Stimulated activated naive CD8-positive, alpha-beta T cell treated with anti-CD3 and anti-CD28 coated beads, Interleukin-15, Interleukin-2, amounts not matched to agents 100 U/mL and 50 U/mL, for 24 hours (primary cell): ENCODE measurements around the gene SETD3.

Source experiments
- ATAC-seq: fragments of 150-1000 bp; cut with Tn5 transposase; one replicate; pipeline ENCODE4 v1.10.0; 2021
- DNase-seq: peaks from one replicate; pipeline ENCODE4 v3.0.0; 2021

SETD3 gene

GRCh38 chr14:99516871-99517642 lies 36.4 kb upstream of the SETD3 start:
- no peak for ATAC-seq
- DNase-seq = no peak

GRCh38 chr14:99516156-99516870 lies 35.7 kb upstream of the SETD3 start:
- no peak for DNase-seq

DNA sequence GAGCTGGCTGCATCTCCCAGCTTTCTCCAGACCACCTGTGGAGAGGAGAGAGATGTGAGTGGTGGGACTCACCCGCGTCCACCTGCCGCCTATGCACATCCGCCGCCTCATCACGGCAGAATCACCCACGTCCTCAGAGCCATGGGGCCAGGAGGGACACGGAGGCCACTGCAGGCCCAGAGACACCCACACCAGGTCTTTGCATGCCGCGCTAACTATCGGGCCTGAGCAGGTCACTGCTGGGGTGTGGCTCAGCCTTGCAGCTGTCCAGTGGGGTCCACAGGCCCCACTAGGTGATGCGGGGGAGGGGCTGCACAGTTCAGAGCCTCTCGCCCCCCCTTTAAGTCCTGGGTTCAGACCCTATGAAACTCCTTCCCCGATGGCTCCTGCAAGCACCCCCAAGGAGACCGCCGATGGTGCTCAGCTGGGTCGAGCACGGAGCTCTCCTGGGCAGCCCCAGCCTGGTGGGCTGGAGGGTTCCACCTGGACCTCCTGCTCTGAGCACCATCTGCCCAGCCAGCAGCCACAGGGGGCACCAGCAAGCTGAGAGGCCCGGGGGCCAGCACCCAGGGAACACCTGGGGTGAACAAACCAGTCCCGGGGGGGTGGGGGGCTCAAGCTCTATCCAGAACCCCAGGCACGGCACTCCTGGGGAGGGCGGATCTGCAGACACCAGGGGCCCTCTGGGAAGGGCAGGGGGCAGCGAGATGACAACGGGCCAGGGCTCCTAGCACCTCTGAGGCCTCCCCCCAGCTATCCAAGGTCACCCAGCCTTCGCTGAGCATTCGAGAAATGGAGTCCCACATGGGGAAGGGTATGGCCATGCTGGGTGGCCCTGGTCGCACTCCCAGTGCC lies 34.9 kb upstream of the SETD3 start:
- no peak for ATAC-seq
- no peak for DNase-seq

More at GRCh38 chr14:99516156-99516870, 35.7 kb upstream of the SETD3 start:
- ATAC-seq = no peak

DNA sequence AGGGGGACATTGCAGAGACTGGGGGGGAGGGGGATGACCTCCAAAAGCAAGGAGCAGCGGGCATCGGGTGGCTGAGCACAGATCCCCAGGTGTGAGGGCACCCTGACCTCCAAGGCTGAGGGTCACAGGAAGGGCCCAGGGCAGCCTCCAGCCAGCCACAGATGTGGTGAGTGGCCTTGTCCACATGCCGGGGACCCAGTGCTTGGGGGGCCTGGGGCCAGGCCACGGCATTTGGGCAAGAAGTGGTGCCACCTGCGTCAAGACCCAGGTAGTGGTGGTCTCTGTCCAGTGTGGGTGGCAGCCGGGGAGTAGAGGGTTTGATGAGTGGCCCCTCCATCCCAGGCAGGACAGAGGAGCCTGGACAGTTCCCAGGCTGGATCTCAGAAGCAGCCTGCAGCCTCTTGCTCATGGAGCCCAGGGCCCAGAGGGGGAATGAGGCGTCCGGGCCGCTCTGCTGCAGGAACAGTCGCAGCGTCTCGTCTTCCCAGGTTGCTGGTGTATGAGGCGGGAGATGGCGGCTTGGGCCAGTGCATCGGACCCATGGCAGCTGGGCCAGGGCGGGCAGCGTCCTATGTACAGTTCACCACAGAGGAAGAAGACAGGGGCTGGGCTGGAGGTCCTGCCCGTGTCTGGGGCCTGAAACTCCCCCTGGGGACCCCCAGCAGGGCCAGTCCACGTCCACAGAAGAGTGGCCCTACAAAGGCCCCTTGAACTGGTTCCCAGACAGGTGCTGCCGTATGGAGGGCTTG lies 34.1 kb upstream of the SETD3 start:
- DNase-seq (no peak), ATAC-seq (no peak)

DNA sequence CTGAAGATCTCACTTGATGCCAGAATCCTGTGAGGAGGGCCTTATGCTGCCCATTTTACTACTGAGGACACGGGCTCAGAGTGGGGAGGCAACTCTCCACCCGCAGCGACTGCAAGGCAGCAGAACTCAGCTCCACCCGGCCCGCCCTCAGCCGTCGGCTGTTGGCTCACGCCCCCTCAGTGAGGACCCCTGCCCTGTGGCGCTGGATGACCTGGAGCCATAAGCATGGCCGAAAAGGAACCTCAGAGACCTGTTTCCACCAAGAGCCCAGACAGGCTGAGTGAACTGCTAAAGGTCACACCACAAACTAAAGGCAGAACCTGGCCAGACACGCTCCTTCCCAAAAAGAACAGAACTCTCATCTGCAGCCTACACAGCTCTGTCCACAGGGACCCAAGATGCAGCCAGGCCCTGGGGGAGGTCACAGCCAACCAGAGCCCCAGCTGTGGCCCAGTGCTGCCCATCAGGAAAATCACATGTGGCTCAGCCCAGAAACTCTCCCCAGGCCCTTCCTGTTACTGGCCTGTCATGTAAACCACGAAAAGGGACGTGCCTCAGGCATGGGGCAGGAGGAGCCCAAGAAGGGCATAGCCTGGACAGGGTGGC lies 33.4 kb upstream of the SETD3 start:
- DNase-seq = no peak
- ATAC-seq = no peak

GRCh38 chr14:99513183-99513694 lies 32.6 kb upstream of the SETD3 start:
- ATAC-seq (no peak), DNase-seq (no peak)

GRCh38 chr14:99512571-99513182 lies 32.0 kb upstream of the SETD3 start:
- no peak for ATAC-seq
- no peak for DNase-seq

DNA sequence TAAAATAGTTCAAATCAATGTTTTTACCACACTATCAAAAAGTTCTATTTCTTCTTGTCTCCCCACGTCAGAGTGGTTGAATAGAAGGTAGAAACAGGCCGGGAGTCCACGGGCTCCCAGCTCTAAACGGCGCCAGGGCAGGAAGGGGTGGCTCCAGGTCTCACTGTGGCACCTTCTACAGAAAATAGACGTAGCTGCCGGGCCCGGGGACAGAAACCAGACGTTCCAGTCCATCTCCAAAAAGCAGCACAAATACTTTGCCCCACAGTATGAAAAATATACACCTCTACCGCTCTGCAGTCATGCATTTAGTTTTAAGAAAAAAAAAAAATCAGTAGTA lies 31.4 kb upstream of the SETD3 start:
- ATAC-seq (no peak), DNase-seq (no peak)

DNA sequence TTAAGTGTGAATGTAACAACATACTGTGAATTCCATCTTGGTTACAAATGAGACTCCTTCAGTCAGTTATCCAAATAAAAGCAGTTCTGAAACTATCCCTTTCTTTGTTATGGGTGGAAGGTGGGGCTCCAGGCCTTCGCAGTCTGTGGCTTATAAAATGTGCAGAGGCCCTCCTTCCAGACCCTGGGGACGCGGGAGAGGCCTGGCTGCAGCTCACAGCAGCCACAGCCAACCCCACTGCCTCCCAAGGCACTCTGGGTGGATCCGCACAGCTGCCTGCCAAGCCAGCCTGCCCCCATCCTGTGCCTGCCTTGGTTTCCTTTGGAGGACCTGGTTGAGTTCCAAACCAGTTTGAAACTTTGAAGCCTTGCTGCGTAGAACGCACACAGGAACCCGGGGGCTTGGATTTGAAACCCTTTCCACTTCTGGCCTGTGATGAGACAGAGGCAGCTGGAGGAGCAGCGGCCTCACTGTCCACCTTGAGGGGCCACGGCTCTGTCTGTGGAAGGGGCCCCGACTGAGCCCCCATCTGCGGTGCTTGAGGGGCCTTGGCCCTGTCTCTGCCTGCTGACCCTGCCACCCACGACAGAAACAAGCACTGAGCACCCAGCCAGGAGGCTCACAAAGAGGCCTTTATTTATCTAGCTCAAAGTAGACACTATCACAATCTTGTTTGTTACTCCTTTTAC lies 30.9 kb upstream of the SETD3 start:
- no peak for DNase-seq
- ATAC-seq = no peak

DNA sequence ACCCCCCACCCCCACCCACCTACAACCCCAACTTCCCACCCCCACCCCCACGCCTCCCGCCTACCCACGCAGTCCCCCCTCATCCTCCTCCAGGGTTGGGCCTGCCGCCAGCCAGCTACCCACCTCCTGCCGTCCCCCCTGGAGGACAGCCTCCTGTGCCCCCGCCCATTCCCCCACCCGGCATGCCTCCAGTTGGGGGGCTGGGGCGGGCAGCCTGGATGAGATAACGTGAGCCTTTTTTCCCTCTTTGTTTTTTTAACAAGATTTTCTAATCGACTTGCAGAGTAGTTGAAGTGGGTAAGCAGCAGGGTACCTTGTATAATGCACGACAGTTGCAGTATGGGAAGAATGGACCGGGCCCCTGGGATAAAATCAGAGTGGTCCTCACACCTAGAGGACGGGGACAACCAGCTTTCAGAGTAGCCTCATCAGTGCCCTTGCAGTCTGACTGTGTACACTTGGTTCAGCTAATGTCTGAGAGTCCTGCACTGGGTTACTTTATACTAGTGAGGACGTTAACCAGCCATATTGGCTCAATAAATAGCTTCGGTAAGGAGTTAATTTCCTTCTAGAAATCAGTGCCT lies 30.0 kb upstream of the SETD3 start:
- no peak for DNase-seq
- ATAC-seq = no peak

GRCh38 chr14:99509871-99510555 lies 29.4 kb upstream of the SETD3 start:
- ATAC-seq (no peak), DNase-seq (no peak)

GRCh38 chr14:99508896-99509629 lies 28.4 kb upstream of the SETD3 start:
- ATAC-seq = no peak
- no peak for DNase-seq

DNA sequence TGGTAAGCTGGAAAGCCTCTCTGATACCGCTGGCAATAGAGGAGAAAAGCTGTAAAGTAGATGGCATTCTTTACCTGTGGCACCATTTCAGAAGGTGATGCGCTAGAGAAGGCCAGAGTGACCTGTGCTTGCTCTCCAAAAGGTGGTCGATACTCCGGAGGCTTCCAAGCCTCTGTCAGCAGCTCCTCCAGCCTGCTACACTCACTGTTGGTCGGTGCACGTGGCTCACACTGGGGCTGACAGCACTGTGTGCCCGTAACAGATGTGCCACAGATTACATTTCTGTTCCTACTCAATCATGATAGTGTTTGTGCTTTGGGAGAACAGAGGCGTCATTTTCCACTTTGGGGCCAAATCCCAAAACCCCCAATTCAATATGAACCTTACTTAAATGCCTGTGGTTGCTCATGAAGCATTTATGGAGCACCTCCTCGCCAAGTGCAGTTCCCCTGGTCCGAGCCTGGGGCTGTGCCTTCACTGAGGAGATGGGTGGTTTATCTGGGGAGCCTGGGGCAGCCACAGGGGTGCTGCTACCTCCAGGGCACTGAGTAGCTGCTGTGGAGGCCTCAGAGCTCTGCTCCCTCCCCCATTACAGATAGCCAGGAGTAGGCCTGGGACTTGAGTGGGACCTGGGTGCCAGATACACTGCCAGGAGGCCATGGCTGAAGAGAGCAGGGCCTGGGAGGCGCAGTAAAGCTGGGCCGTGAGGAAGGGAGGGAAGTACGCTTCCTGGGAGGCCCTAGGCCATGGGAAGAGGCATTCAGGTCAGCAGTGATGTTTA lies 27.4 kb upstream of the SETD3 start:
- no peak for ATAC-seq

DNA sequence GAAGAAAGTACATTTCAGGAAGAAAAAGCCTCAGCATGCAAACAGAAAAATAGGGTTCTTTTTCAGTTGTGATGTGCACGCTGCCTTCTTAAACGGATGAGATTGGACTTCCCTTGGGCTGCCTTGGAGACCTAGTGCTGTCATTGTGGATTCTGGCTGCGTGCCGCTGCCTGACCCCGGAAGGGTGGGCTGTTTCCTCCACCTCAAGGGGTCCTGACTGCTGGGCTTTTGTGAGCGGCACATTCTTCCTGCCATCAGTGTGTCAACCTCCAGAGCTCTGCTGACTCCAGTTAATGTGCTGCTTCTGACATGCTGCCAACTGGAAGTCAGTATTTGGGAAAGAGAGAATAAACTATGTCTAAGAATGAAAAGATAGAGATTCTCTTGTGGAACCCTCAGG lies 25.6 kb upstream of the SETD3 start:
- no peak for DNase-seq

More for the DNA sequence above, 27.4 kb upstream of the SETD3 start:
- no peak for DNase-seq

GRCh38 chr14:99505089-99505488 lies 24.4 kb upstream of the SETD3 start:
- ATAC-seq (no peak), DNase-seq (no peak)

More for the DNA sequence above, 25.6 kb upstream of the SETD3 start:
- ATAC-seq = no peak

DNA sequence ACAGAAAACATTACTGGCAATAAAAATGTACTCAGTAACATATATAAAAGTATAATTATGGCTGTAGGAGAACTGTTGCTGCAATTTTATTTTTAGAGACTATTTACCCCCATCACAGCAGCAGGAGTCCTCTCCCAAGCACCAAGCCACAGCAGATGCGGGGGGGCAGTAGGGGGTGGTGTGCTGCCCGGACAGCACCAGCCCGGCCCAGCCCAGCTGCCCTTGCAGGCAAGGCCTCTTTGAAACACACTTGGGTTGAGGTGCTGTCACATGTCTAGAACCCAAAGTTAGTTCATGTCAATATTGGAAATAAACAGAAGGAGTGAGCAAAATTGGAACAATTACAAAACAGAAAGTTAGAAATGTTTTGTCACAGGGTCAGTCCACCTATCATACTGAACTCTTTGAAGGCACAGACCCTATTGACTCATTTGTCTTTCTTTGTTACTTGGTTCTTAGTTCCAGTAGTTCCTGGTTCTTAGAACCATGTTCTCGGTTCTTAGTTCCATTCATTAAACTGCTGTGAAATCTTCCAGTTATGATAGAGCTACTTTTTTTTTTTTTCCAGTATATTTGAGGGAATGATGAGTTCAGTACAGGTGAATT lies 23.3 kb upstream of the SETD3 start:
- ATAC-seq = no peak

GRCh38 chr14:99502989-99503421 lies 22.3 kb upstream of the SETD3 start:
- DNase-seq (no peak), ATAC-seq (no peak)

More for the DNA sequence above, 23.3 kb upstream of the SETD3 start:
- no peak for DNase-seq
